HG02588 (cell line): ENCODE data around the gene TULP3.
A peak's percentile ranks its signal among the peaks of the same experiment; 100 is the strongest.

Experiments used
- ATAC-seq: cut with Tn5 transposase; IDR thresholded peaks from one replicate; pipeline ENCODE4 v1.9.1; 2021; ENCODE audit warnings: mild to moderate bottlenecking, moderate library complexity; ENCODE audit not compliant: unreplicated experiment

TULP3 gene

GRCh38 chr12:2877047-2877952 is 13.4 kb upstream of the TULP3 start, which contains the start of the genes FOXM1 and RHNO1:
Gene FOXM1 (minus strand): TSS chr12:2877174. CDS start chr12:2874478, 2,696 bp downstream.
Gene RHNO1 (plus strand): TSS chr12:2877223. CDS start chr12:2885367, 8,144 bp downstream.
- ATAC-seq, result peak; percentile 69

DNA sequence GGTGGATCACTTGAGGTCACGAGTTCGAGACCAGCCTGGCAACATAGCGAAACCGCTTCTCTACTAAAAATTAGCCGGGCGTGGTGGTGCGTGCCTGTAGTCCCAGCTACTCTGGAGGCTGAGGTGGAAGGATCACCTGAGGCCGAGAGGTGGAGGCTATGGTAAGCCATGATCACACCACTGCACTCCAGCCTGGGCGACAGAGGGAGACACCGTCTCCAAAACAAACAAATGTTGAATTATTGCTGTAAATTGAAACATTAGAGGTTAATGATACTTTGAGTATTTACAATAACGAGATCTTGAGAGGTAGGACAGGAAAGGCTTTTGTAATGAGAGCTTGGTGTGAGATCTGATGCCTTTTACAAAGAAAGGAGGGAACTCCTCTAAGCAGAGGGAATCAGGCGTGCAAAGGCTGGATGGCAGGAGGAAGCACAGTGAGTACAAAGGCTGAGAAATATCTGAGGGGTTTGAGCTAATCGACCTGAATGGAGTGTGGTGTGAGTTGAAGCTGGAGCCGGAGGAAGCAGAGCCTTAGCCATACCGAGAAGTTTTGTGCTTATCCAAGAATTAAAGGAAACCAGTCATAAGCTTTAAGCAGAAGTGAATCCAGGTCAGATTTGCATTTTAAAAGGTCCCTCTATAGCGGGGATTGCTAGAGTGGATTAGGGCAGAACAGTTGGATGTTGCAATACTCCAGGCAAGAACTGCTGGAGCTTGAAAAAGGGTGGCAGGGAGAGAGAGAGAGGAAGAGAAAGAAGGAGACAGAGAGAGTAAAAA is 12.5 kb upstream of the TULP3 start:
- ATAC-seq, result no peak

DNA sequence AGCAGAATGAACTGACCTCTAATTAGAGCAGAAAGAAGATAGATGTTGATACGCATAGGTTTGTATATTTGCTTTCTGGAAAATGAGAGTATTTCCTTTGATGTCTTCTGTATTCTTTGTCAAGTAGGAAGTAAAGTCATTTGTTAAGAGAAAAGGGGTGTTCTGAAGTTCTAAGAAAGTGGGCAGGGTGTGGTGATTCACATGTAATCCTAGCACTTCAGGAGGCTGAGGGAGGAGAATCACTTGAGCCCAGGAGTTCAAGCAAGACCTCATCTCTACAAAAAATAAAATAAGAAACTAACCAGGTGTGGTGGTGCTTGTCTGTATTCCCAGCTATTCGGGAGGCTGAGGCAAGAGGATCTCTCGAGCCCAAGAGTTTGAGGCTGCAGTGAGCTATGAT is 10.8 kb upstream of the TULP3 start:
- no peak for ATAC-seq

DNA sequence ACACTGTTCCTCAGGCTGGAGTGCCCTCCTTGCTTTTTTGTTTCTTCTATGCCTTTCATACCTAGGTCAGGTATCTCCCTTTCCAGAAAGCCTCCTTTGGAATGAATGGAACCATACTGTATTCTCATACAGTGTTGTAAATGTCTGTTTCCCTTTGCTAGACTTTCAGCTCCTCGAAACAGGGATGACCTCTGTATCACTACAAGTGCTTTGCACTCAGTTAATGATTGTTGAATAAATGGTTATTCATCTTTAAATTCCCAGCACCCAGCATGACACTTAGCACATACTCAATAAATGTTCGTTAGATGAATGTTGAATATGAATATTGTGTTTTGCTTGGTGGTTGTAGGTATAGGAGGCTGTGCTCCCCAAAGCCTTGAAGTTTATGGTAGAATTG is 5.9 kb upstream of the TULP3 start:
- ATAC-seq, result no peak

DNA sequence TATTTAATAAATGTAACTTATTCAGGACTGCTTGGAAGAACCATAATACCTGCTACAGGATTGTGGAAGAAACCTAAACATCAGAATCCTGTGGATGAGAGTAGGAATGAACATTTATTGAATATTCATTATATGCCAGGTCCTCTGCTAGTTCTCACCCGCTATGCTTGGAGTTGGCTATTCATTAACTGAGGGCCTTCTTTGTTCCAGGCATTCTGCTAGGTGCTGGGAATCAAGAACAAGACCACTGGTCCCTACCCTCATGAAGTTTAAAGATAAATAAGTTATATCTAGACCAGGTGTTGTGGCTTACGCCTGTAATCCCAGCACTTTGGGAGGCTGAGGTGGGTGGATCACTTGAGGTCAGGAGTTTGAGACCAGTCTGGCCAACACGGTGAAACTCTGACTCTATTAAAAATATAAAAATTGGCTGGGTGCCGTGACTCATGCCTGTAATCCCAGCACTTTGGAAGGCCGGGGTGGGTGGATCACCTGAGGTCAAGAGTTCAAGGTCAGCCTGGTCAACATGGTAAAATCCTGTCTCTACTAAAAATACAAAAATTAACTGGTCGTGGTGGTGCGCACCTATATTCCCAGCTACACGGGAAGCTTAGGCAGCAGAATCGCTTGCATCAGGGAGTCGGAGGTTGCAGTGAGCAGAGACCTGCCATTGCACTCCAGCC is 3.8 kb upstream of the TULP3 start:
- ATAC-seq, result no peak

DNA sequence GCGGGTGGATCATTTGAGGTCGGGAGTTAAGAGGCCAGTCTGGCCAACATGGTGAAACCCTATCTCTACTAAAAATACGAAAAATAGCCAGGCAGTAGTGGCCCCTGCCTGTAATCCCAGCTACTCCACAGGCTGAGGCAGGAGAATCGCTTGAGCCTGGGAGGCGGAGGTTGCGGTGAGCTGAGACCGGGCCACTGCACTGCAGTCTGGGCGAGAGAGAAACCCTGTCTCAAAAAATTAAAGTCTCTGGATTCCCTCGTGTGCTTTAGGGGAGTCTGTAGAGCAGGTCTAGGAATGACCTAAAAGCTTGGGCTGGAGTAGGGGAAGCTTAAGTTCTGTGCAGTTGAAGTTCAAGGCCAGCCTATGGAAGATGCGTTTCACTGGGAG is 697 bp upstream of the TULP3 start:
- ATAC-seq, result no peak

DNA sequence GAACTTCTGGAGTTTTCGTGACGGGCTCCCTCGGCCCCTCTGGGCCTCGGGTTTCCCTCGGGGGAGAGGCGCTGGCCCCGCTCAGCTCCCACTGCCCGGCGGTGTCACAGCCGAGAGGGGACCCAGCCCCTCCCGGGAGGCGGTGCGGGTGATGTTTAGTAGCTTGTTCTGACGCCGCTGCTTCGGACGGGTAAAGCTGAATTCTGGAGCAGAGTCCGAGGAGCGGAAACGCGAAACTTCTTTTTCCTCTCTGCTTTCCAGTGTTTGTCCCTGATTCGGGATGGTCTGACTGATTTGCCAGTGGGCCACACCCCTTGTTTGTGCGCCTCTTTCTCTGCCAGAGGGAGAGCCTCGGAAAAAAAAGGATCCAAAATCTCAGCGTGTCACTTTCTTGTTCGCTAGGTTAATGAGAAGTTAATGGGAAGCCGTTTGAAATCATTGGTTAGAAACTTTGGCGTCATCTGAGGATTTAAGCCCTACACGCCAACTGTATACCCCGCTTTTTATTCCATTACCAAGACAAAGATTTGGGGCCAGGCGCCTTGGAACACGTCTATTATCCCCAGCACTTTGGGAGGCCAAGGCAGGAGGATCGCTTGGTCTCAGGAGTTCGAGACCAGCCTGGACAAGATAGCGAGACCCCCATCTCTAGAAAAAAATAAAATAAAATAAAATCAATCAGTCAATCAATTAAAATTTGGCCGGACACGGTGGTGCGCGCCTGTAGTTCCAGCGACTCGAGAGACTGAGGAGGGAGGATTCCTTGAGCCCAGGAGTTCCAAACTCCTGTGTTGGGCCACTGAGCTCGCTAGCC is 756 bp downstream of the TULP3 start:
- peak; percentile 16 for ATAC-seq

DNA sequence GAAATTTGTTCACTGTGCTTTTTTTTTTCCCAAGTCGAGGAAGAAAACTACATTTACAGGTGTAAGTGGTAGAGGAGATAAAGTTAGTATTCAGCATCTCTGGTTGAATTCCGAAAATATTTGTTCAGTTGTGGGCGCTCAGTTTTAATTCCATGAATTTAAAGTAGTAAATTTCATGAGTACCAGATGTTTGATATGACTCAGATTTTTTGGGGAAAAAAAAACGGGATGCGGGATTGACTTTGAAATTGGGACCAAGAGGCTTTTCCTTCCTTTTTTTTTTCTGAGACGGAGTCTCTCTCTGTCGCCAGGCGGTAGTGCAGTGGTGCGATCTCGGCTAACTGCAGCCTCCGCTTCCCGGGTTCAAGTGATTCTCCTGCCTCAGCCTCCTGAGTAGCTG is 1.6 kb downstream of the TULP3 start:
- ATAC-seq, result no peak

GRCh38 chr12:2893007-2893406 is 2.3 kb downstream of the TULP3 start:
- ATAC-seq, result no peak

- no peak for ATAC-seq
These were observed 4.4 kb downstream of the TULP3 start for GRCh38 chr12:2895051-2895451.

DNA sequence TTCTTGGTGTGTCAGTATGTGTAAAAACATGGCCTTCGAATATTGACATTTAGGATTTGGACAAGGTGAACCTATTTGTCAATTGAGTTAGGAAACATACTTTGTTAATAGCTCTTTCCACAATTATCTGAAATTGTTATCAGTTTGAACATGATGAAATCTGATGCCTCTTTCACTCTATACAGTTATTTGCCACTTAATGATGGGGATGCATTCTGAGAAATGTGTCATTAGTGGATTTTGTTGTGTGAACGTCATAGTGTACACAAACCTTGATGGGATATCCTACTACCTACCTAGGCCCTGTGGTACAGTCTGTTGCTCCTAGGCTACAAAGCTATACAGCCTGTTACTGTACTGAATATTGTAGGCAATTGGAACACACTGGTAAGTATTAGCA is 4.8 kb downstream of the TULP3 start:
- no peak for ATAC-seq

DNA sequence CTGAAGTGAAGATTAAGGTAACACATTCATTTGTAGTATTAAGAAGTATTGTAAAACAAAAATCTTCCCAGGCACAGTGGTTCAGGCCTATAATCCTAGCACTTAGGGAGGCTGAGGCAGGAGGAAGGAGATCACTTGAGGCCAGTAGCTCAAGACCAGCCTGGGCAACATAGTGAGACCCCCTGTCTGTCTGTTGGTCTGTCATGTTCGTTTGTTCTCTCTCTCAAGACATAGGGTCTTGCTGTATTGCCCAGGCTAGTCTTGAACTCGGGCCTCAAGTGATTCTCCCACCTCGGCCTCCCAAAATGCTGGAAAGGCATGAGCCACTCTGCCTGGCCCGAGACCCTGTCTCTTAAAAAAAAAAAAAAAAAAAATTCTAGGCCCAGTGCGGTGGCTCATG is 6.7 kb downstream of the TULP3 start:
- no peak for ATAC-seq

DNA sequence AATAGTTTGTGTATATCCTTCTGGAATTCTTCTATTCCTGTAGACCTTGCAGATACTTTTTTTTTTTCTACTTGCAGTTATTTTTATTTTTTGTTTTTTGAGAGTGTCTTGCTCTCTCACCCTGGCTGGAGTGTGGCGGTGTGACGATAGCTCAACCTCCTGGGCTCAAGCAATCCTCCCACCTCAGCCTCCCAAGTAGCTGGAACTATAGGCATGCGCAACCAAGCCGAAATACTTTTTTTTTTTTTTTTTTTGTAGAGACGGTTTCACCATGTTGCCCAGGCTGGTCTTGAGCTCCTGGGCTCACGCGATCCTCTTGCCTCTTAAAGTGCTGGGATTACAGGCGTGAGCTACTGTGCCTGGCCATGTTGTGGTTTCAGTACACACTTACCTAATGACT is 10.0 kb downstream of the TULP3 start:
- no peak for ATAC-seq

GRCh38 chr12:2902272-2902880 is 11.7 kb downstream of the TULP3 start:
- ATAC-seq, result no peak

- no peak for ATAC-seq
These were observed 13.6 kb downstream of the TULP3 start for GRCh38 chr12:2904260-2904659.

DNA sequence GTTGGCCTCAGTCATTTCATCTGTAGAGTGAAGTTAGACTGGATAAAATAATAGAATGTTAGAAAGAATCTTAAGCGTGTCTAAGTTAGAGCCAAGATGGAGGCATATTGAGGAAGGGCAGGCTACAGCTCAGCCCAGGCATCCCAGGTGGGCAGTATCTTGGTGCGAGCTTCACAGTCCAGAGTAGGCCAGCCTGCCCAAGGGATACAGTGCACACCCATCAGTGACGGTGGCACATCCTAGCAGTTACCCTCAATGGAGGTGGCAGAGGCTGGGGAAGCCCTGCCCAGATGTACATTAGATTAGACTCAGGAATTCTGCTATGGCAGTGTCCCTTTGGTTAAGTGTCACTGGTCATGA is 21.5 kb downstream of the TULP3 start:
- ATAC-seq, result no peak

- ATAC-seq, result no peak
These were observed 28.6 kb downstream of the TULP3 start for GRCh38 chr12:2919249-2919648.

GRCh38 chr12:2922329-2922728 is 31.6 kb downstream of the TULP3 start:
- no peak for ATAC-seq

GRCh38 chr12:2923057-2923456 is 32.4 kb downstream of the TULP3 start:
- no peak for ATAC-seq

- ATAC-seq, result no peak
These were observed 33.3 kb downstream of the TULP3 start for GRCh38 chr12:2924019-2924418.
